ENCODE measurements around the gene ADAMTS14.

DNA sequence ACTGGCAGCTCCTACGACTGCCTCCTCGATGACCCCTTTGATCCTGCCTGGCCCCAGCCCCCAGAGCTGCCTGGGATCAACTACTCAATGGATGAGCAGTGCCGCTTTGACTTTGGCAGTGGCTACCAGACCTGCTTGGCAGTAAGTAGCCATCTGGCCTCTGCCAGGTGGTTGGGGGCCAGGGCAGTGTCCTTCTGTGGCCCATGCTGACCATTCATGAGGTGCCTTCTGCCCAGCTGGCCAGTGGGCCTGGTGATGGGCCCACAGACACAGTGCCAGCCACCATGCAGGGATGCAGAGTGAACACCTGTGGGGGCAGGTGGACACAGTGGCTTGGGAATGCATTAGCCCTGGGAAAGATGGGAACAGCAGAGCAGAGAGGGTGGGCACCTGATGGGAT lies 62.9 kb downstream of the ADAMTS14 start:
- TF ChIP-seq FOXM1 (IDR thresholded peaks at IDR 0.05; ENCODE audit: borderline replicate concordance) (no peak), BHLHE40 (IDR thresholded peaks at IDR 0.05; ENCODE audit: borderline replicate concordance) (no peak), NFRKB (IDR thresholded peaks at IDR 0.05) (no peak), FOXA1 (IDR thresholded peaks at IDR 0.05) (no peak), FOXK2 (IDR thresholded peaks at IDR 0.05) (no peak), L3MBTL2 (conservative IDR thresholded peaks at IDR 0.05) (no peak), SP1 (IDR thresholded peaks at IDR 0.05) (no peak), HDGF (IDR thresholded peaks at IDR 0.05; ENCODE audit: borderline replicate concordance) (no peak), ARNT (IDR thresholded peaks at IDR 0.05) (no peak), TARDBP (IDR thresholded peaks at IDR 0.05) (no peak), ELF4 (IDR thresholded peaks at IDR 0.05) (no peak)
- TF ChIP-seq, protein P1, sequence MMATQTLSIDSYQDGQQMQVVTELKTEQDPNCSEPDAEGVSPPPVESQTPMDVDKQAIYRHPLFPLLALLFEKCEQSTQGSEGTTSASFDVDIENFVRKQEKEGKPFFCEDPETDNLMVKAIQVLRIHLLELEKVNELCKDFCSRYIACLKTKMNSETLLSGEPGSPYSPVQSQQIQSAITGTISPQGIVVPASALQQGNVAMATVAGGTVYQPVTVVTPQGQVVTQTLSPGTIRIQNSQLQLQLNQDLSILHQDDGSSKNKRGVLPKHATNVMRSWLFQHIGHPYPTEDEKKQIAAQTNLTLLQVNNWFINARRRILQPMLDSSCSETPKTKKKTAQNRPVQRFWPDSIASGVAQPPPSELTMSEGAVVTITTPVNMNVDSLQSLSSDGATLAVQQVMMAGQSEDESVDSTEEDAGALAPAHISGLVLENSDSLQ (IDR thresholded peaks at IDR 0.05): no peak

Measured in HEK293T (cell line).